ENCODE measurements around the gene ACSBG1.

DNA sequence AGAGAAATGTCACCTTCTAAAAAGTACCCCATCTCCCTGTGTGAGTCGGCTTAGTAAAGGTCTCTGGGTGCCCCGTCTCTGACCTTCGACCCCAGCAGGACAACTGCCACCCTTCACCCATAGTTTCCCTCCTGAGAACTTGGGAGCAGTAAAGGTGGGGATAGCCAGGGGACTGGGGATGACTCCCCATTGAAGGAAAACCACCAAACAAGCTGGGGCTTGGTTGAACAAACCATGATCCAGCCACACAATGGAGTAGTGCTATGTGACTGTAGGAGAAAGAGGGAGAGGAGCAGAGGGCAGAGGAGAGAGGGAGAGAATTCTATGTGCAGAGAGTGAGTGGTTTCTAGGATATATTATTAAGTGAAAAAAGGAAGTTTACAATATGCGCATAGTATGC is 51.5 kb downstream of the ACSBG1 start:
- TF ChIP-seq, protein P1, sequence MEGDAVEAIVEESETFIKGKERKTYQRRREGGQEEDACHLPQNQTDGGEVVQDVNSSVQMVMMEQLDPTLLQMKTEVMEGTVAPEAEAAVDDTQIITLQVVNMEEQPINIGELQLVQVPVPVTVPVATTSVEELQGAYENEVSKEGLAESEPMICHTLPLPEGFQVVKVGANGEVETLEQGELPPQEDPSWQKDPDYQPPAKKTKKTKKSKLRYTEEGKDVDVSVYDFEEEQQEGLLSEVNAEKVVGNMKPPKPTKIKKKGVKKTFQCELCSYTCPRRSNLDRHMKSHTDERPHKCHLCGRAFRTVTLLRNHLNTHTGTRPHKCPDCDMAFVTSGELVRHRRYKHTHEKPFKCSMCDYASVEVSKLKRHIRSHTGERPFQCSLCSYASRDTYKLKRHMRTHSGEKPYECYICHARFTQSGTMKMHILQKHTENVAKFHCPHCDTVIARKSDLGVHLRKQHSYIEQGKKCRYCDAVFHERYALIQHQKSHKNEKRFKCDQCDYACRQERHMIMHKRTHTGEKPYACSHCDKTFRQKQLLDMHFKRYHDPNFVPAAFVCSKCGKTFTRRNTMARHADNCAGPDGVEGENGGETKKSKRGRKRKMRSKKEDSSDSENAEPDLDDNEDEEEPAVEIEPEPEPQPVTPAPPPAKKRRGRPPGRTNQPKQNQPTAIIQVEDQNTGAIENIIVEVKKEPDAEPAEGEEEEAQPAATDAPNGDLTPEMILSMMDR (conservative IDR thresholded peaks at IDR 0.05; ENCODE audit: low read length) = no peak
- no peak for TF ChIP-seq EZH2phosphoT487 (IDR thresholded peaks at IDR 0.05; ENCODE audit: borderline replicate concordance, low read depth, low read length)

All from OCI-LY7 (cell line).